MCF 10A (cell line): ENCODE results near the gene SPAG6. TPM values are rescaled to one million over a fixed set of nuclear protein-coding genes. Genes with fewer than 3 reads are reported as not detected.

ENCODE experiments used
- BruUV-seq: library from RNA; stranded (reverse); fragments of 400-500 nt; replicated peaks from 2 replicates; lab custom pipeline; 2021; lab: Mats Ljungman, UMichigan
- CTCF ChIA-PET: fragments of 300-600 bp; sonication (Branson Sonifier 250); formaldehyde crosslinking; extraction: SDS; loops from one replicate; lab custom pipeline; 2021; ENCODE audit warnings: antibody characterized with exemption, inconsistent platforms; lab: Yijun Ruan, JAX
- POLR2A ChIA-PET: fragments of 300-600, 350-650 bp; sonication (Branson Sonifier 250); formaldehyde crosslinking; extraction: SDS; loops from one replicate; lab custom pipeline; 2020; ENCODE audit warnings: antibody characterized with exemption, inconsistent platforms; lab: Yijun Ruan, JAX
- DNase-seq: peaks from one replicate; pipeline ENCODE4 v3.0.0-alpha.2; 2018; ENCODE audit not compliant: unreplicated experiment
- H3K27ac Mint-ChIP-seq: one replicate; pipeline ENCODE4 v1.8.0; 2022; ENCODE audit warnings: mild to moderate bottlenecking, low read depth, mixed read lengths; ENCODE audit not compliant: unreplicated experiment
- H3K27me3 Mint-ChIP-seq: one replicate; pipeline ENCODE4 v1.8.0; 2022; ENCODE audit warnings: mixed read lengths; ENCODE audit not compliant: insufficient read depth, unreplicated experiment
- H3K36me3 Mint-ChIP-seq: one replicate; pipeline ENCODE4 v1.8.0; 2022; ENCODE audit warnings: mild to moderate bottlenecking, moderate library complexity, mixed read lengths; ENCODE audit not compliant: insufficient read depth, unreplicated experiment
- H3K4me1 Mint-ChIP-seq: one replicate; pipeline ENCODE4 v1.8.0; 2022; ENCODE audit warnings: mixed read lengths; ENCODE audit not compliant: insufficient read depth, unreplicated experiment
- H3K4me3 Mint-ChIP-seq: one replicate; pipeline ENCODE4 v1.8.0; 2022; ENCODE audit warnings: mild to moderate bottlenecking, moderate library complexity, mixed read lengths; ENCODE audit not compliant: unreplicated experiment
- H3K9me3 Mint-ChIP-seq: one replicate; pipeline ENCODE4 v1.8.0; 2022; ENCODE audit warnings: mixed read lengths; ENCODE audit not compliant: unreplicated experiment
- intact Hi-C: fragments of 100-400 bp; cut with micrococcal nuclease; formaldehyde crosslinking; loops from 2 replicates; pipeline ENCODE4 v1.14.1; 2022
- total RNA-seq: library from RNA; stranded (reverse); gene quantifications from 2 replicates; pipeline ENCODE4 v1.2.3, GENCODE V29; 2022
- TF ChIP-seq, protein P1 (sequence below): fragments of 200-600 bp; IDR thresholded peaks from one replicate; pipeline ENCODE4 v1.8.0; 2022; ENCODE audit warnings: antibody characterized with exemption, mild to moderate bottlenecking; ENCODE audit not compliant: unreplicated experiment

The SPAG6 gene
- total RNA-seq, 1 experiment from 2014 or later = not detected

GRCh38 chr10:22429981-22430421, 84.7 kb downstream of the SPAG6 start:
- peaks cover under 1% of the 10 kb centered on the region for H3K36me3 Mint-ChIP-seq
- ChIA-PET POLR2A (interaction anchor here (1.1 to 2.3 kb wide), 5 partner anchors 12 to 427 kb away, joined by 3 to 11 read pairs (median 5); partner anchors contain the start of gene DNAJC1), CTCF (interaction anchor here (0.5 to 1.8 kb wide), 6 partner anchors 12 to 559 kb away, joined by 3 to 4 read pairs (median 4); no protein-coding TSS in a partner anchor)
- H3K4me1 Mint-ChIP-seq = peaks cover 56% of the 10 kb centered on the region
- no TSS peak for BruUV-seq
- DNase-seq = no peak
- peak overlapping the region; percentile 71 for H3K27ac Mint-ChIP-seq
- intact Hi-C loops = loop anchor here (5.0 to 10.0 kb wide), 5 partner anchors 113 to 557 kb away; partner anchors contain the start of genes COMMD3, DNAJC1 and PIP4K2A
- H3K27me3 Mint-ChIP-seq = no peaks in the 10 kb centered on the region
- H3K9me3 Mint-ChIP-seq = no peaks in the 10 kb centered on the region
- TF ChIP-seq, protein P1, sequence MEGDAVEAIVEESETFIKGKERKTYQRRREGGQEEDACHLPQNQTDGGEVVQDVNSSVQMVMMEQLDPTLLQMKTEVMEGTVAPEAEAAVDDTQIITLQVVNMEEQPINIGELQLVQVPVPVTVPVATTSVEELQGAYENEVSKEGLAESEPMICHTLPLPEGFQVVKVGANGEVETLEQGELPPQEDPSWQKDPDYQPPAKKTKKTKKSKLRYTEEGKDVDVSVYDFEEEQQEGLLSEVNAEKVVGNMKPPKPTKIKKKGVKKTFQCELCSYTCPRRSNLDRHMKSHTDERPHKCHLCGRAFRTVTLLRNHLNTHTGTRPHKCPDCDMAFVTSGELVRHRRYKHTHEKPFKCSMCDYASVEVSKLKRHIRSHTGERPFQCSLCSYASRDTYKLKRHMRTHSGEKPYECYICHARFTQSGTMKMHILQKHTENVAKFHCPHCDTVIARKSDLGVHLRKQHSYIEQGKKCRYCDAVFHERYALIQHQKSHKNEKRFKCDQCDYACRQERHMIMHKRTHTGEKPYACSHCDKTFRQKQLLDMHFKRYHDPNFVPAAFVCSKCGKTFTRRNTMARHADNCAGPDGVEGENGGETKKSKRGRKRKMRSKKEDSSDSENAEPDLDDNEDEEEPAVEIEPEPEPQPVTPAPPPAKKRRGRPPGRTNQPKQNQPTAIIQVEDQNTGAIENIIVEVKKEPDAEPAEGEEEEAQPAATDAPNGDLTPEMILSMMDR = no peak
- peak overlapping the region; percentile 31 for H3K4me3 Mint-ChIP-seq

DNA sequence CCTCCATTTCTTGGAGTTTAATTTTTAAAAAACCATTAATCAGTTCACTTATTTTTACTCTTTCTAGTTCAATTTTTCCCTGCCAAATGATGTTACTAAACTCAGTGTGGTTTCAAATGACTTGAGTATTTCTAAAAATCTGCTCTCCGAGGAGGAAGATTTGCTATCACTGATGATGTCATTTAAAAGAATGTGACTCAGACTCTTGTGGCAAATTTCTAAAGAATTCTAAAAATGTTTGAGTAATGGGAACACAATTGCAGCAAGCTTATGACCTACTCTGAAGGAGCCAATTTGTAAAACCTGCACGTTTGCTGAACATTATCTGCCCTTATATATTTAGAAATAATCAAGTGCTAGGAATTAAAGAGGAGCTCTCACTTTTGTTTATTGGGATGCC, 88.6 kb downstream of the SPAG6 start:
- TF ChIP-seq, protein P1 = no peak
- H3K4me1 Mint-ChIP-seq = peaks cover 37% of the 10 kb centered on the region
- DNase-seq = peak; percentile 69
- POLR2A ChIA-PET = interaction anchor here (0.9 to 1.0 kb wide), 3 partner anchors 149 to 286 kb away, joined by 3 to 5 read pairs (median 3); no protein-coding TSS in a partner anchor
- no peaks in the 10 kb centered on the region for H3K27me3 Mint-ChIP-seq
- no TSS peak for BruUV-seq
- H3K9me3 Mint-ChIP-seq = no peaks in the 10 kb centered on the region
- CTCF ChIA-PET = interaction anchor here (0.6 kb wide), 1 partner anchor 648 kb away, joined by 4 read pairs; no protein-coding TSS in a partner anchor
- intact Hi-C loops = no loop called here
- H3K36me3 Mint-ChIP-seq = peaks cover 13% of the 10 kb centered on the region
- H3K4me3 Mint-ChIP-seq = peak overlapping the region; percentile 28
- H3K27ac Mint-ChIP-seq = peak overlapping the region; percentile 66

DNA sequence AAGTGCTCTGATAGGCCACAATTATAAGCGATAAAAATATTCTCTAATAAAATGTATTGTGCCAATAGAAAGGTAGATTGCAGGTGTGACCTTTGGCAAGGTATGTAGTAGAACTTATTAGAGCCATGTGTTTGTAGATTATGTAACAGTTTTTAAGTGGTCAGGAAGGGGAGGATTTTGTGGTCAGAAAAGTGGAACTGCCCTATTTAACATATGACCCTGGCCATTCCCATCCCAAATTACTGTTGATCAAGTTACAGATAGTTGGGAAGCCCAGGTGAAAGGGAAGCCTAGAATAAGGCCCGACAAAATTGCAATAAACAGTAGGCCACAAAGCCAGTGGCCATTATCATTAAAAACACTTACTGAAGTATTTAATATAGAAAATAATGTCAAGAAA, 89.2 kb downstream of the SPAG6 start:
- peaks cover 13% of the 10 kb centered on the region for H3K36me3 Mint-ChIP-seq
- TF ChIP-seq, protein P1 = no peak
- no peak for DNase-seq
- ChIA-PET CTCF (no interaction called here), POLR2A (interaction anchor here (0.9 to 1.0 kb wide), 3 partner anchors 148 to 286 kb away, joined by 3 to 5 read pairs (median 3); no protein-coding TSS in a partner anchor)
- H3K27me3 Mint-ChIP-seq = no peaks in the 10 kb centered on the region
- intact Hi-C loops = no loop called here
- no TSS peak for BruUV-seq
- no peaks in the 10 kb centered on the region for H3K9me3 Mint-ChIP-seq
- peaks cover 31% of the 10 kb centered on the region for H3K4me1 Mint-ChIP-seq
- peak overlapping the region; percentile 66 for H3K27ac Mint-ChIP-seq
- H3K4me3 Mint-ChIP-seq = no peak overlapping the region

- no peak for DNase-seq
- Mint-ChIP-seq H3K36me3 (peaks cover 13% of the 10 kb centered on the region), H3K9me3 (no peaks in the 10 kb centered on the region), H3K4me1 (peaks cover 20% of the 10 kb centered on the region), H3K27me3 (no peaks in the 10 kb centered on the region), H3K27ac (no peak overlapping the region), H3K4me3 (no peak overlapping the region)
- ChIA-PET CTCF (interaction anchor here (0.5 kb wide), 1 partner anchor 47 kb away, joined by 3 read pairs; no protein-coding TSS in a partner anchor), POLR2A (no interaction called here)
- no TSS peak for BruUV-seq
- TF ChIP-seq, protein P1 = no peak
- intact Hi-C loops = loop anchor here (5.0 kb wide), 1 partner anchor 392 kb away; no protein-coding TSS in a partner anchor
These were observed 90.4 kb downstream of the SPAG6 start for GRCh38 chr10:22435650-22436049.
